ENCODE measurements around the gene CXCR4.

CXCR4 gene

GRCh38 chr2:136128366-136128765 is 10.4 kb upstream of the CXCR4 start:
- no peaks in the 10 kb centered on the region for H4K20me1 ChIP-seq (ENCODE audit: insufficient read depth, low read length)
- peaks cover 94% of the 10 kb centered on the region for H3K4me1 ChIP-seq (ENCODE audit: insufficient read depth, low read length, severe bottlenecking)
- no peaks in the 10 kb centered on the region for H3K9me2 ChIP-seq (ENCODE audit: low read depth, low read length)

DNA sequence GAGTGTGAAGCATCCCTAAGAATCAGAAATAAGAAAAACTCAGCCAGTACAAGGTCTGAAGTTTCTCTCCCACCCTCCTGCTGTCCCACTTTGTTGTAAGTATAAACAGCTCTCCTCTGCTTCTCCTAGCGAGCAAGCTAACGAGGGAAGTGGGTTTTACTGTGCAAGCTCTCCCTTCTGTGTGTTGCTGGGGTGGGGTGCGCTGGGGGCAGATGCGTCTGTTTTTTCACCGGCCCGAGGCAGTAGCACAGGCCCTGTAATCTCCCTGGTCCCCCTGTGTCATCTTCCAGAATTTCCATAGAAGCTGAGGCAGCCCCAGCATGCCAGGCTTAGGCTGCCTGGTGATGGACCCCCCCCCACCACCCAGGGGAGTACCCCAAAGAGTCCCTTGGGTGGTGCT is 9.4 kb upstream of the CXCR4 start:
- no peaks in the 10 kb centered on the region for H3K36me3 ChIP-seq (ENCODE audit: insufficient read depth, low read length)
- H3K79me2 ChIP-seq (ENCODE audit: insufficient read depth, low read length) = no peaks in the 10 kb centered on the region
- H3K4me2 ChIP-seq (ENCODE audit: low read length) = peak overlapping the region; percentile 48; the same call in 1 of the 2 replicates
- no peaks in the 10 kb centered on the region for H3K27me3 ChIP-seq (ENCODE audit: insufficient read depth, low read length)
- peaks cover 91% of the 10 kb centered on the region for H3K4me1 ChIP-seq (ENCODE audit: insufficient read depth, low read length, severe bottlenecking)
- no peaks in the 10 kb centered on the region for H4K20me1 ChIP-seq (ENCODE audit: insufficient read depth, low read length)
- no peaks in the 10 kb centered on the region; the same call in 1 of the 2 replicates for H3F3A ChIP-seq (ENCODE audit: insufficient read depth, low read length)
- H3K27ac ChIP-seq (ENCODE audit: low read depth, low read length, poor library complexity, severe bottlenecking) = no peak overlapping the region
- no peak overlapping the region for H2AFZ ChIP-seq (ENCODE audit: low read length)
- TF ChIP-seq, protein P1, sequence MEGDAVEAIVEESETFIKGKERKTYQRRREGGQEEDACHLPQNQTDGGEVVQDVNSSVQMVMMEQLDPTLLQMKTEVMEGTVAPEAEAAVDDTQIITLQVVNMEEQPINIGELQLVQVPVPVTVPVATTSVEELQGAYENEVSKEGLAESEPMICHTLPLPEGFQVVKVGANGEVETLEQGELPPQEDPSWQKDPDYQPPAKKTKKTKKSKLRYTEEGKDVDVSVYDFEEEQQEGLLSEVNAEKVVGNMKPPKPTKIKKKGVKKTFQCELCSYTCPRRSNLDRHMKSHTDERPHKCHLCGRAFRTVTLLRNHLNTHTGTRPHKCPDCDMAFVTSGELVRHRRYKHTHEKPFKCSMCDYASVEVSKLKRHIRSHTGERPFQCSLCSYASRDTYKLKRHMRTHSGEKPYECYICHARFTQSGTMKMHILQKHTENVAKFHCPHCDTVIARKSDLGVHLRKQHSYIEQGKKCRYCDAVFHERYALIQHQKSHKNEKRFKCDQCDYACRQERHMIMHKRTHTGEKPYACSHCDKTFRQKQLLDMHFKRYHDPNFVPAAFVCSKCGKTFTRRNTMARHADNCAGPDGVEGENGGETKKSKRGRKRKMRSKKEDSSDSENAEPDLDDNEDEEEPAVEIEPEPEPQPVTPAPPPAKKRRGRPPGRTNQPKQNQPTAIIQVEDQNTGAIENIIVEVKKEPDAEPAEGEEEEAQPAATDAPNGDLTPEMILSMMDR (IDR thresholded peaks at IDR 0.05; ENCODE audit: low read length) = no peak
- TF ChIP-seq EZH2 (IDR thresholded peaks at IDR 0.05; ENCODE audit: borderline replicate concordance, low read length) = no peak
- no peak overlapping the region for H3K4me3 ChIP-seq (ENCODE audit: low read depth, low read length, poor library complexity, severe bottlenecking)
- H3K9me3 ChIP-seq (ENCODE audit: low read length) = no peaks in the 10 kb centered on the region
- no peak overlapping the region for H3K9ac ChIP-seq (ENCODE audit: low read length)
- no peaks in the 10 kb centered on the region for H3K9me2 ChIP-seq (ENCODE audit: low read depth, low read length)

More at GRCh38 chr2:136128366-136128765, 10.4 kb upstream of the CXCR4 start:
- Histone ChIP-seq H3K36me3 (ENCODE audit: insufficient read depth, low read length) (no peaks in the 10 kb centered on the region), H3K4me3 (ENCODE audit: low read depth, low read length, poor library complexity, severe bottlenecking) (no peak overlapping the region), H2AFZ (ENCODE audit: low read length) (no peak overlapping the region), H3K27ac (ENCODE audit: low read depth, low read length, poor library complexity, severe bottlenecking) (no peak overlapping the region), H3F3A (ENCODE audit: insufficient read depth, low read length) (no peaks in the 10 kb centered on the region; the same call in 1 of the 2 replicates), H3K9ac (ENCODE audit: low read length) (no peak overlapping the region), H3K79me2 (ENCODE audit: insufficient read depth, low read length) (no peaks in the 10 kb centered on the region), H3K27me3 (ENCODE audit: insufficient read depth, low read length) (no peaks in the 10 kb centered on the region), H3K9me3 (ENCODE audit: low read length) (no peaks in the 10 kb centered on the region), H3K4me2 (ENCODE audit: low read length) (no peak overlapping the region)
- TF ChIP-seq, protein P1 (IDR thresholded peaks at IDR 0.05; ENCODE audit: low read length) = no peak
- no peak for TF ChIP-seq EZH2 (IDR thresholded peaks at IDR 0.05; ENCODE audit: borderline replicate concordance, low read length)

DNA sequence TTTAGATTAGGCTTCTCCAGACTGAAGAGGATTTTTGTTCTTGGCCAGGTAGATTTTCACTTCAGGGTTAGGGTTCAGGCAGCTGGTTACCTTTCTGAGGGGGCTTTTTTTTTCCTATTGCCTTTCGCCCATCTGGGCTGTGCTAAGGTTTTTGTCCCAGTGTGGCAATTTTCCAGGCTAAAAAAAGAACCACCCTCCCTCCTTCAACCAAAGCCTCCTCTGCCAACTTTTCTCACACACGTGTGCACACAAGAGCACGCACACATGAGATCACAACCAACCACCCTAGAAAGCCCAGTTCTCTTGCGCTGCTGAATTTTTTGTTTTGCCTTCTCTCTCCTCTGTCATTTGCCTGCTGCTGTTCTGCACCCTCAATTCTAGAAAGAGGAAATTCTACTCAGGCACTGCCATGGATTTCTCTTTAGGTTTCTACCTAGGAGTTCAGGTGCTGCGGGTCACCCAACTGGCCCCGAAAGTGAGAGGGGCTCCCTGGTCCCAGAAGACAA is 8.5 kb upstream of the CXCR4 start:
- Histone ChIP-seq H3F3A (ENCODE audit: insufficient read depth, low read length) (no peaks in the 10 kb centered on the region; the same call in 1 of the 2 replicates), H3K9me3 (ENCODE audit: low read length) (no peaks in the 10 kb centered on the region), H3K9me2 (ENCODE audit: low read depth, low read length) (no peaks in the 10 kb centered on the region), H4K20me1 (ENCODE audit: insufficient read depth, low read length) (no peaks in the 10 kb centered on the region), H3K36me3 (ENCODE audit: insufficient read depth, low read length) (no peaks in the 10 kb centered on the region), H3K4me1 (ENCODE audit: insufficient read depth, low read length, severe bottlenecking) (peaks cover 86% of the 10 kb centered on the region), H3K9ac (ENCODE audit: low read length) (no peak overlapping the region; the same call in 1 of the 2 replicates), H3K79me2 (ENCODE audit: insufficient read depth, low read length) (no peaks in the 10 kb centered on the region), H3K27me3 (ENCODE audit: insufficient read depth, low read length) (no peaks in the 10 kb centered on the region), H2AFZ (ENCODE audit: low read length) (no peak overlapping the region), H3K4me2 (ENCODE audit: low read length) (peak overlapping the region; percentile 48), H3K27ac (ENCODE audit: low read depth, low read length, poor library complexity, severe bottlenecking) (peak overlapping the region; percentile 24), H3K4me3 (ENCODE audit: low read depth, low read length, poor library complexity, severe bottlenecking) (peak overlapping the region; percentile 22)
- TF ChIP-seq, protein P1 (IDR thresholded peaks at IDR 0.05; ENCODE audit: low read length) = no peak
- no peak for TF ChIP-seq EZH2 (IDR thresholded peaks at IDR 0.05; ENCODE audit: borderline replicate concordance, low read length)
